HG03558 (cell line): ENCODE data around the gene GLT6D1.

Source experiments
- ATAC-seq: cut with Tn5 transposase; IDR thresholded peaks from one replicate; pipeline ENCODE4 v1.9.1; 2021; ENCODE audit warnings: moderate number of reproducible peaks; ENCODE audit not compliant: unreplicated experiment; ENCODE audit errors: extremely low read depth

GLT6D1 gene

GRCh38 chr9:135632841-135633240 is 6.5 kb downstream of the GLT6D1 start:
- ATAC-seq: no peak

- ATAC-seq: no peak
These were observed 15.1 kb downstream of the GLT6D1 start for GRCh38 chr9:135624282-135624681.

GRCh38 chr9:135622415-135623020 is 16.8 kb downstream of the GLT6D1 start:
- no peak for ATAC-seq

DNA sequence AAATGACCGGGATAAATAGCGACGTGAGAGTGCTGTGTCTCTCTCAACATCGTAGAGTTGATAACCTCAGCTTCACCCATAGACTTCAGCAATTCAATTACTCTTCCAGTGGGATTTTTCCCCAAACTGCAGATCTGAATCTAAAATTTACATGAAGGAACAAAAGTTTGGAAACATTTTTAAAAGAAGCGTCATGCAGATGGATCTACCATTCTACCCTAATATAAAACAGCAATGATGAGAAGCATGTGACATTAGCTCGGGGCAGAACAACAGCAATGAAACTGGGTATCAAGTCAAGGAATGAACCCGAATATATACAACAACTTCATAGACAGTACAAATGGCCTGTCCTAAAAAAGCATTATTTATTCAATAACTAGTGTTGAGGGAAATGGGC is 18.8 kb downstream of the GLT6D1 start:
- ATAC-seq: no peak

DNA sequence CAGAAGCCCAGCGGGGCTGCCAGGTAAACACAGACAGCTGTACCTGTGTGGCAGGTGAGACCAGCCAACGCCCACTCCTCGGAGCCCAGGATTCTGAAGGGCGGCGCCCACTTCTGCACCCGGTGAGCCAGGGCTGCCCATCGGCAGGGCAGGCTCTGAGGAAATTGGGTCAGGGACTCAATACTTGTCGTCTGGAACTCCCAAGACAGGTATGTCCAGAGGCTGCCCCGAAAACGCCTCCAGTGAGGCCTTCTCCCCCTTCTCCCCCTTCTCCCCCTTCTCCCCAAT is 19.8 kb downstream of the GLT6D1 start:
- ATAC-seq: no peak

GRCh38 chr9:135618866-135619598 is 20.3 kb downstream of the GLT6D1 start:
- no peak for ATAC-seq

DNA sequence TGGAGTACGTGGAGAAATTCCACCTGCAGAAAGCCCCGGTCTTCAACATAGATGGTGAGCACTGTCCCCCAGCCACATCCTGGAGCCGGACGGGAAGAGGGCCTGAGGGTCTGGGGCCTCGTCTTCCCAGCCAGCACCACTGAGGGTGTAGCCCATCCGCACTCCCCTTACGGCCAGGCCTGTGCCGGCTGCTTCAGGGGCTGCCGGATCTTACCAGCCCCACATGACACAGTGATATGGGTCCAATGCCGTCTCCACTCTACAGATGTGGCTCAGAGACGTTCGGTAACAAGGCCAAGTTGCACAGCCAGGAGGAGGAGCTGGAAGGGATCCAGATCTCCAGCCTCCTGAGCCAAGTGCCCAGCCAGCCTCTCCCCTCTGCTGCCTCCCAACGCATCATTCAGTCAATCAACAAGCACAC is 21.3 kb downstream of the GLT6D1 start:
- no peak for ATAC-seq

- no peak for ATAC-seq
These were observed 21.8 kb downstream of the GLT6D1 start for GRCh38 chr9:135617538-135617900.

- ATAC-seq: no peak
These were observed 22.5 kb downstream of the GLT6D1 start for GRCh38 chr9:135616619-135617537.

DNA sequence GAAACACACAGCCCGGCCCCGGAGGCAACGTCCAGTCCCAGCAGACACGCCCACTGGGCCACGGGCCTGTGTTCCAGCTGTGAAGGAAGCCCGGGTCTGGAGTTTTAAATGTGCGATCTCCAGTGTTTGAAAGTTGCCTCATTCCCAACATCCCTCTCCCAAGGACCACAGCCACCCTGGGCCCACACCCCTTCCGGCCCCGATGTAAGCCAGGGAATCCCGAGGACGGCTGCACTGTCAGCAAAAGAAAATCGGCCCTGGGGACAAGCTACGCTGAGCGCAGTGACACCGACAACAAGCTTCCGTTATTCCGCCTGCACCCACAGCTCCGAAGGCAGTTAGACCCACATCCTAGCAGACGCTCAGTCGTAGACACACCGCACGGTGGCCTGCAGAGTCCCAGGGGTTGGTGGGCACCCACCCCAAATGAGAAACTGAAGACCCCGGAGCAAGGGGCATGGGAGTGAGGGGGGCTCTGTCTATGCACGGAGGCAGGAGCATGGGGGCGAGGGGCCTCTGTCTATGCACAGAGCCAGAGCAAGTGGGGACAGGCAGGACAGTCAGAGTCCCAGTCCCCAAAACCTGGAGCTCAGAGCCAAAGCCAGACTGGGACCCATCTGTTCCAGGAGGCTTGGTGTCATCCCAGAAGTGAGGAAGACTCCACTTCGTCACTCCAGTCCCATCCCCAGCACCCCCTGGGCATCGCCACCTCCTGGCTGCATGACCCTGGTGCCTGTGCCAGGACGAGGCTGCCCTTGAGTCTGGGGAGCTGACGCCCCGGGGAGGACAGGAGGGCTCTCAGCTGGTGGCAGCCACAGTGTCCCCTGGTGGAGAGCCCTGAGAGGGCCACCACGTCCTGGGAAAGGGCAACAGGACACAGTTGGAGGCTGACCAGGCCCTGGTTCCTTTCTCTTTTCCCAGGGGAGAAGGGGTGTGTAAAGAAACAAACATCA is 23.4 kb downstream of the GLT6D1 start:
- no peak for ATAC-seq

GRCh38 chr9:135614821-135615665 is 24.3 kb downstream of the GLT6D1 start:
- ATAC-seq: no peak

- ATAC-seq: no peak
These were observed 25.2 kb downstream of the GLT6D1 start for GRCh38 chr9:135613946-135614805.

DNA sequence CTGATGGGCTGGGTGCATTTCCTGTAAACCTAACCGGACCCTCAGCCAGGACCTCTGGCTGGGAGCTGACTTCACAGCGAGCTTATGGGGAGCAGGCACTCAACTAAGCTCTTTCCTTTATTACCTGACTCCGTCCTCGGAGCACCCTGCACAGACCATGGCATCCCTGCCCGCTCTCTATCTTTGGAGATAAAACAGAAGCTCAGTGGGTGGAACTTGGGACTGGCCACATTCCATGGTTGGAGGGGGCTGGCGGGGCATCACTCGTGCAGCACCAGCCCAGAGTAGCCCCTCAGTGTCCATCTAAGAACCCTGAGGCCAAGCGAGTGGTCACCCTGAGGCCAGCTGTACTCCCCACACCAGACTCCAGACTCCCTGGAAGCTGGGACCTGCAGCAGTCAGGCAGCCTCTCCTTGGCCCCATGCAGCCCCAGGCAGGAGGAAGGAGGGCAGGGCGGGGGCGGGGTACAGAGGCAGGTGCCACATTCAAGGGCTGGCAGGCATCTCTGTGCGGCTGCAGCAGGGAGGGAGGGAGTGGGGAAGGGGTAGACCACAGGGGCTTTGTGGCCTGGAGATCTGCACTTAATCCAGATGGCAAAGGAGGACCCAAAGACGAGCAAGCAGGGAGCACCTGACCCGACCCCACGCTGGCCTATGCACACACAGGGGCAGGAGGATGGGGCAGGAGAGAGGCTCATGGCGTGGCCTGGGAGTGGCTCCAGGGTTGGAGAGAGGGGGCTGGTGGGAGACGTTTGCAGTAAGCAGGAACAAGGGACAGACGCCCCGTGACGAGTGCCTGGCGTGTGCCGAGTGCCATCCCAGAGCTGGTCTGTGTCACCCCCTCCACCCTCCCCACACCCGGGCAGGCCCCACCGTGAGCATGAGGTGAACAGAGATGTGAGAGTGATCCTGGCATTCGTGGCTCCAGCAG is 26.1 kb downstream of the GLT6D1 start:
- ATAC-seq: no peak

- no peak for ATAC-seq
These were observed 26.9 kb downstream of the GLT6D1 start for GRCh38 chr9:135612437-135612836.

DNA sequence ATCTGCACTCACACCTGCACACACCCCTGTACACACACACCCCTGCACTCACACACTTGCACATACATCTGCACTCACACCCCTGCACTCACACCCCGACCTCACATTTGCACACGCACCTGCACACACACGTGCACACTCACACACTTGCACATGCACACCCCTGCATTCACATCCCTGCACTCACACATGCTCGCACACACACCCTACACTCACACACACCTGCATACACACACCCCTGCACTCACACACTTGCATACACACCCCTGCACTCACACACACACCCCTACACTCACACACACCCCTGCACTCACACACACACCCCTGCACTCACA is 27.5 kb downstream of the GLT6D1 start:
- no peak for ATAC-seq

DNA sequence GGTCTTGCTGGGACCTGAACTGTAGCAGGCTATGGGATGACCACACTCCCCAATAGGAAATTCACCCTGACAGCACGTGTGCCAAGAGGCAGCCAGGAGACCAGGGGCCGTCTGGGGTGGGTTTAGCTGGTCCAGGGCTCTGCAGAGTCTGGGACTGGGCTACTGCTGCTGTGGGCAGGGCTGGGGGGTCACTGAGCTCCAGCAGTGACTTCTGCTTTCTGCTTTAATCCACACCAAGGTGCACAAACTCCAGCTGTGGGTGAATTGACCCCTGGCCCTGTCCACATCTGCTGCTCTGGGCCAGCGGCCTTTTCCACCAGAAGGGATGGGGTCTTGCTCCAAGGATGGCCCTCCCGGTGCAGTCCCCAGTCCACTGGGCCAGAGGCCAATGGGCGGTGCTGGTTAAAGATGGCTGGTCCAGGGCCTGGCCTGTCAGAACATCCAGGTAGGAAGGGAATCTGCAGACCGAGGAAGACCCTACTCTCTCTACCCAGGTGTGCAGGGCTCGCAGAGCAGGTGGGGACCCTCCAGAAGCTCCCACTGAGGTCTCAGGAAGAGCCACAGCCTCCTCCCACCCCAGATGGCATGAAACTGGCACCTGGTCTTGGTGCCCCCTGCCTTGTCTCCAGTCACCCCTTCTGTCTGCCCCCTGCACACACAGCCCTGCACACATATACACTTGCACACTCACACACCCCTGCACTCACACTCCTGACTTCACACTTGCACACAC is 28.0 kb downstream of the GLT6D1 start:
- ATAC-seq: no peak
